WTC11 (cell line): ENCODE results near the gene MRPS6.

Experiments
- CTCF ChIP-seq: fragments of 200-600 bp; IDR thresholded peaks from 2 replicates; pipeline ENCODE4 v1.8.0; 2022; ENCODE audit warnings: antibody characterized with exemption
- E2F1 ChIP-seq: sonication (generic); formaldehyde crosslinking; IDR thresholded peaks from 2 replicates; pipeline ENCODE4 v1.8.0; 2022; ENCODE audit warnings: mild to moderate bottlenecking, missing genetic modification reagents
- HMGXB4 ChIP-seq: sonication (generic); formaldehyde crosslinking; IDR thresholded peaks from 2 replicates; pipeline ENCODE4 v1.8.1; 2023; ENCODE audit warnings: mild to moderate bottlenecking, moderate library complexity, missing genetic modification reagents
- USF2 ChIP-seq: sonication (generic); formaldehyde crosslinking; IDR thresholded peaks from 2 replicates; pipeline ENCODE4 v1.8.1; 2023; ENCODE audit warnings: mild to moderate bottlenecking, missing genetic modification reagents, moderate library complexity

GRCh38 chr21:34091607-34092006 is 18.2 kb downstream of the MRPS6 start:
- TF ChIP-seq CTCF (no peak), E2F1 (CRISPR knock-in tag) (no peak), USF2 (CRISPR knock-in tag) (no peak), HMGXB4 (CRISPR knock-in tag) (no peak)
